HG03342 (cell line): ENCODE measurements around the gene AKAP13.

Experiments
- ATAC-seq: cut with Tn5 transposase; IDR thresholded peaks from one replicate; pipeline ENCODE4 v1.9.1; 2021; ENCODE audit warnings: mild to moderate bottlenecking, moderate library complexity; ENCODE audit not compliant: unreplicated experiment

Gene AKAP13

GRCh38 chr15:85718981-85719380 lies 338.6 kb downstream of the AKAP13 start:
- peak; percentile 4 for ATAC-seq

- no peak for ATAC-seq
Observed at GRCh38 chr15:85722374-85723152, 342.2 kb downstream of the AKAP13 start.

GRCh38 chr15:85723960-85724945 lies 343.9 kb downstream of the AKAP13 start:
- ATAC-seq, result no peak

GRCh38 chr15:85725019-85725418 lies 344.6 kb downstream of the AKAP13 start:
- ATAC-seq, result no peak

GRCh38 chr15:85725564-85725963 lies 345.2 kb downstream of the AKAP13 start:
- ATAC-seq, result no peak

- no peak for ATAC-seq
Observed at GRCh38 chr15:85726454-85726853, 346.1 kb downstream of the AKAP13 start.

- ATAC-seq, result no peak
Observed at GRCh38 chr15:85727068-85727467, 346.7 kb downstream of the AKAP13 start.

- ATAC-seq, result peak; percentile 80
Observed at GRCh38 chr15:85730001-85730820, 349.8 kb downstream of the AKAP13 start.

- no peak for ATAC-seq
Observed at GRCh38 chr15:85733416-85733815, 353.0 kb downstream of the AKAP13 start.

GRCh38 chr15:85737061-85737460 lies 356.7 kb downstream of the AKAP13 start:
- ATAC-seq, result no peak

GRCh38 chr15:85741021-85741421 lies 360.6 kb downstream of the AKAP13 start:
- ATAC-seq, result no peak

- no peak for ATAC-seq
Observed at GRCh38 chr15:85741662-85742061, 361.3 kb downstream of the AKAP13 start.

- no peak for ATAC-seq
Observed at GRCh38 chr15:85742186-85742821, 361.9 kb downstream of the AKAP13 start.

GRCh38 chr15:85743392-85744055 lies 363.1 kb downstream of the AKAP13 start:
- no peak for ATAC-seq

GRCh38 chr15:85744579-85744978 lies 364.2 kb downstream of the AKAP13 start:
- ATAC-seq, result no peak

GRCh38 chr15:85745023-85745422 lies 364.6 kb downstream of the AKAP13 start:
- ATAC-seq, result no peak

GRCh38 chr15:85745525-85746150 lies 365.2 kb downstream of the AKAP13 start:
- no peak for ATAC-seq

- no peak for ATAC-seq
Observed at GRCh38 chr15:85746641-85747040, 366.2 kb downstream of the AKAP13 start.

- no peak for ATAC-seq
Observed at GRCh38 chr15:85748176-85748575, 367.8 kb downstream of the AKAP13 start.
